Measurements from ENCODE around the gene BARX2. TPM values are rescaled to one million over a fixed set of nuclear protein-coding genes. Genes with fewer than 3 reads are reported as not detected.

The BARX2 gene
- polyA plus RNA-seq, 1 experiment, result not detected

DNA sequence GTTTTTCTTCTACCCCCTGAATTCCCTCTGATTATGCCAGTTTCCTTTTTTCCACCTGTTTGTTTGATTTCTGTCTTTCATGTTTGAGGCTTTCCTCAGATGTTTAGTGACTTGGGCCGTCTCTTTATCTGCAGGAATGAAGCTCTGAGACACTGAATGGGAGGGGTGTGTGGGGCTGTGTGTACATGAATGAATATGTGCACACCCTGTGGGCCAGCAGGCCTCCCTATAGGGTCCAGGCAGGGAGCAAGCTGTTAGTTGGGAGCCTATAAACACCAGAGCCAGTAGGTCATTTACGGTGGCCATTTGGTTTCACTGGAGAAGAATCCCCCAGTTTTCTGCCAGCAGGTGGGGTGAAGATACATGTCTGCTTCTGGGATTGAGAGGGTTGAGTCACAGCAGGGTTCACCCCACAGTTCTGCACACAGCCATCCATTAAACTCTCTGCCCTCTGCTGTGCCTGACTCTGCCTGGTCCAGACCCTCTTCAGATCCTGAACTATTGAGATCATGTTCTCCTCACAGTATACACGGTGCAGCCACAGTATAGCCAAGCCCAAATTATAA lies 34.8 kb downstream of the BARX2 start:
- DNase-seq (ENCODE audit: low read depth), result no peak

GRCh38 chr11:129412494-129412893 lies 36.8 kb downstream of the BARX2 start:
- no peak overlapping the region for H3K4me3 ChIP-seq (ENCODE audit: low read depth, low read length)
- no peak for DNase-seq (ENCODE audit: low read depth)
- H3K27me3 ChIP-seq (ENCODE audit: control insufficient read depth, insufficient read depth, low read length), result no peaks in the 10 kb centered on the region
- CTCF ChIA-PET, result no interaction called here
- H3K36me3 ChIP-seq (ENCODE audit: control insufficient read depth, insufficient read depth, low read length), result no peaks in the 10 kb centered on the region
- TF ChIP-seq, protein P1, sequence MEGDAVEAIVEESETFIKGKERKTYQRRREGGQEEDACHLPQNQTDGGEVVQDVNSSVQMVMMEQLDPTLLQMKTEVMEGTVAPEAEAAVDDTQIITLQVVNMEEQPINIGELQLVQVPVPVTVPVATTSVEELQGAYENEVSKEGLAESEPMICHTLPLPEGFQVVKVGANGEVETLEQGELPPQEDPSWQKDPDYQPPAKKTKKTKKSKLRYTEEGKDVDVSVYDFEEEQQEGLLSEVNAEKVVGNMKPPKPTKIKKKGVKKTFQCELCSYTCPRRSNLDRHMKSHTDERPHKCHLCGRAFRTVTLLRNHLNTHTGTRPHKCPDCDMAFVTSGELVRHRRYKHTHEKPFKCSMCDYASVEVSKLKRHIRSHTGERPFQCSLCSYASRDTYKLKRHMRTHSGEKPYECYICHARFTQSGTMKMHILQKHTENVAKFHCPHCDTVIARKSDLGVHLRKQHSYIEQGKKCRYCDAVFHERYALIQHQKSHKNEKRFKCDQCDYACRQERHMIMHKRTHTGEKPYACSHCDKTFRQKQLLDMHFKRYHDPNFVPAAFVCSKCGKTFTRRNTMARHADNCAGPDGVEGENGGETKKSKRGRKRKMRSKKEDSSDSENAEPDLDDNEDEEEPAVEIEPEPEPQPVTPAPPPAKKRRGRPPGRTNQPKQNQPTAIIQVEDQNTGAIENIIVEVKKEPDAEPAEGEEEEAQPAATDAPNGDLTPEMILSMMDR (IDR thresholded peaks at IDR 0.05; ENCODE audit: insufficient read depth, low read depth, low read length), result no peak
- POLR2A ChIA-PET, result no interaction called here

More for the DNA sequence above, 34.8 kb downstream of the BARX2 start:
- ChIA-PET CTCF (no interaction called here), POLR2A (no interaction called here)
- H3K27me3 ChIP-seq (ENCODE audit: control insufficient read depth, insufficient read depth, low read length), result no peaks in the 10 kb centered on the region
- H3K4me3 ChIP-seq (ENCODE audit: low read depth, low read length), result no peak overlapping the region
- H3K36me3 ChIP-seq (ENCODE audit: control insufficient read depth, insufficient read depth, low read length), result no peaks in the 10 kb centered on the region
- TF ChIP-seq, protein P1 (IDR thresholded peaks at IDR 0.05; ENCODE audit: insufficient read depth, low read depth, low read length), result no peak

GRCh38 chr11:129414144-129414872 lies 38.7 kb downstream of the BARX2 start:
- POLR2A ChIA-PET, result no interaction called here
- CTCF ChIA-PET, result no interaction called here
- DNase-seq (ENCODE audit: low read depth), result no peak
- TF ChIP-seq, protein P1 (IDR thresholded peaks at IDR 0.05; ENCODE audit: insufficient read depth, low read depth, low read length), result no peak
- no peak overlapping the region for H3K4me3 ChIP-seq (ENCODE audit: low read depth, low read length)
- no peaks in the 10 kb centered on the region for H3K27me3 ChIP-seq (ENCODE audit: control insufficient read depth, insufficient read depth, low read length)
- H3K36me3 ChIP-seq (ENCODE audit: control insufficient read depth, insufficient read depth, low read length), result no peaks in the 10 kb centered on the region

GRCh38 chr11:129416080-129416820 lies 40.6 kb downstream of the BARX2 start:
- Histone ChIP-seq H3K4me3 (ENCODE audit: low read depth, low read length) (no peak overlapping the region), H3K27me3 (ENCODE audit: control insufficient read depth, insufficient read depth, low read length) (no peaks in the 10 kb centered on the region), H3K36me3 (ENCODE audit: control insufficient read depth, insufficient read depth, low read length) (no peaks in the 10 kb centered on the region)
- TF ChIP-seq, protein P1 (IDR thresholded peaks at IDR 0.05; ENCODE audit: insufficient read depth, low read depth, low read length), result no peak
- DNase-seq (ENCODE audit: low read depth), result no peak
- CTCF ChIA-PET, result no interaction called here
- POLR2A ChIA-PET, result no interaction called here

DNA sequence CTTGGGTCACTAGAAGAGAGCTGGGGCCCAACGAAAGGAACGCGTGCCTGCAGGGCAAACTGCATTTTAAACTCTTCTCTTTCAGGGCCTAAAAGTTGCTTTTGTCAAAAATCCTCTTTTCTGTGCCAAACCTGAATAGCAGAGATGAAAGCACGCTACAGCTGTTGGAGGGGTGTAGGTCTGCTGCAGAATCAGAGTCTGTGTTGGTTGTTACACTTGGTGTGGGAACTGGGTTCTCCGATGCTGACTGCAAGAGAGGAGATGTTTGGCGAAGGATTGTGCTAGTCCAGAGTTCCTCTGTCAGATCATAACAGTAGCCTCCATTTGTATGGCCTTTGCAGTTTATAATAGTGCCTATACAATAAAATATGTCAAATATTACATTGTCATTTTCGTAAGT lies 41.8 kb downstream of the BARX2 start:
- Histone ChIP-seq H3K27me3 (ENCODE audit: control insufficient read depth, insufficient read depth, low read length) (no peaks in the 10 kb centered on the region), H3K4me3 (ENCODE audit: low read depth, low read length) (no peak overlapping the region), H3K36me3 (ENCODE audit: control insufficient read depth, insufficient read depth, low read length) (no peaks in the 10 kb centered on the region)
- POLR2A ChIA-PET, result no interaction called here
- no peak for DNase-seq (ENCODE audit: low read depth)
- CTCF ChIA-PET, result interaction anchor here (0.6 to 1.5 kb wide), 2 partner anchors 18 to 34 kb away, joined by 3 to 4 read pairs; no protein-coding TSS in a partner anchor
- TF ChIP-seq, protein P1 (IDR thresholded peaks at IDR 0.05; ENCODE audit: insufficient read depth, low read depth, low read length), result no peak

All from BJ (cell line).